Liver (tissue), 9 donors: Measurements from ENCODE around the gene TRPV4. TPM values are rescaled to one million over a fixed set of nuclear protein-coding genes. Genes with fewer than 3 reads are reported as not detected.

ENCODE experiments used
- DNase-seq: peaks from one replicate; pipeline ENCODE4 v3.0.0-alpha.2; 2017; ENCODE audit warnings: low spot score
- H3K27ac ChIP-seq, 2 donors: one replicate each; pipeline ENCODE4 v1.7.0; 2013; ENCODE audit warnings: inconsistent platforms in 2 of 2, low read length in 2 of 2, control low read depth in 1 of 2, low read depth in 1 of 2, mild to moderate bottlenecking in 1 of 2
- H3K27me3 ChIP-seq, 4 donors: one replicate each; pipeline versions ENCODE4 v1.6.1 to v1.7.0; 2013; ENCODE audit warnings: low read length in 3 of 4, inconsistent platforms in 1 of 4, mild to moderate bottlenecking in 1 of 4, moderate library complexity in 1 of 4; ENCODE audit not compliant: control insufficient read depth in 4 of 4, insufficient read depth in 4 of 4
- H3K36me3 ChIP-seq, 4 donors: one replicate each; pipeline versions ENCODE4 v1.6.1 to v1.7.0; 2013; ENCODE audit warnings: low read length in 3 of 4, mild to moderate bottlenecking in 3 of 4, low read depth in 1 of 4, moderate library complexity in 1 of 4; ENCODE audit not compliant: control insufficient read depth in 4 of 4, insufficient read depth in 3 of 4
- H3K4me1 ChIP-seq, 4 donors: one replicate each; pipeline versions ENCODE4 v1.6.1 to v1.7.0; 2013; ENCODE audit warnings: low read length in 3 of 4, mild to moderate bottlenecking in 3 of 4, moderate library complexity in 1 of 4; ENCODE audit not compliant: control insufficient read depth in 4 of 4, insufficient read depth in 4 of 4
- H3K4me3 ChIP-seq, 3 donors: one replicate each; pipeline versions ENCODE4 v1.6.1 to v1.7.0; 2013; ENCODE audit warnings: low read length in 3 of 3, control low read depth in 1 of 3, low read depth in 1 of 3, mild to moderate bottlenecking in 1 of 3
- H3K9ac ChIP-seq, 2 donors: one replicate each; pipeline ENCODE4 v1.7.0; 2013; ENCODE audit warnings: low read length in 2 of 2, mild to moderate bottlenecking in 2 of 2, moderate library complexity in 2 of 2, control low read depth in 1 of 2, low read depth in 1 of 2
- H3K9me3 ChIP-seq, 4 donors: one replicate each; pipeline versions ENCODE4 v1.6.1 to v1.7.0; 2013; ENCODE audit warnings: low read length in 3 of 4; ENCODE audit not compliant: control insufficient read depth in 4 of 4
- ATF3 ChIP-seq: IDR thresholded peaks from 2 replicates; pipeline ENCODE4 v1.6.1; 2016; ENCODE audit warnings: antibody characterized with exemption
- EGR1 ChIP-seq, 2 donors: IDR thresholded peaks; 2 replicates each; pipeline ENCODE4 v1.6.1; 2016 to 2018; ENCODE audit warnings: antibody characterized with exemption in 2 of 2, low read depth in 2 of 2
- FOXA2 ChIP-seq: IDR thresholded peaks from 2 replicates; pipeline ENCODE4 v1.6.1; 2016; ENCODE audit warnings: antibody characterized with exemption
- GABPA ChIP-seq, 2 donors: IDR thresholded peaks in 1 of 2; conservative IDR thresholded peaks in 1 of 2; 2 replicates each; pipeline ENCODE4 v1.6.1; 2016; ENCODE audit warnings: antibody characterized with exemption in 2 of 2, mild to moderate bottlenecking in 1 of 2, moderate library complexity in 1 of 2
- HNF4A ChIP-seq, 2 donors: conservative IDR thresholded peaks; 2 replicates each; pipeline ENCODE4 v1.6.1; 2016; ENCODE audit warnings: antibody characterized with exemption in 2 of 2, mild to moderate bottlenecking in 2 of 2
- MAX ChIP-seq: IDR thresholded peaks from 2 replicates; pipeline ENCODE4 v1.6.1; 2016; ENCODE audit warnings: antibody characterized with exemption
- NR2F2 ChIP-seq: IDR thresholded peaks from 2 replicates; pipeline ENCODE4 v1.6.1; 2016; ENCODE audit warnings: antibody characterized with exemption
- RAD21 ChIP-seq, 2 donors: IDR thresholded peaks; 2 replicates each; pipeline ENCODE4 v1.6.1; 2016; ENCODE audit warnings: antibody characterized with exemption in 2 of 2, mild to moderate bottlenecking in 2 of 2
- REST ChIP-seq: IDR thresholded peaks from 2 replicates; pipeline ENCODE4 v1.6.1; 2016; ENCODE audit warnings: antibody characterized with exemption, mild to moderate bottlenecking
- RXRA ChIP-seq, 2 donors: IDR thresholded peaks; 2 replicates each; pipeline ENCODE4 v1.6.1; 2017 to 2018; ENCODE audit warnings: antibody characterized with exemption in 2 of 2, mild to moderate bottlenecking in 1 of 2
- SP1 ChIP-seq: IDR thresholded peaks from 2 replicates; pipeline ENCODE4 v1.6.1; 2018; ENCODE audit warnings: antibody characterized with exemption, mild to moderate bottlenecking
- YY1 ChIP-seq: IDR thresholded peaks from 2 replicates; pipeline ENCODE4 v1.6.1; 2016; ENCODE audit warnings: antibody characterized with exemption, mild to moderate bottlenecking
- ZBTB33 ChIP-seq: IDR thresholded peaks from 2 replicates; pipeline ENCODE4 v1.6.1; 2016; ENCODE audit warnings: antibody characterized with exemption
- WGBS: extraction: QIAGEN DNeasy Blood & Tissue Kit; methylation state at CpG from one replicate; pipeline ENCODE4 v1.1.7; 2013; 5-methylcytosine and 5-hydroxymethylcytosine counted together
- polyA plus RNA-seq, 2 donors: library from polyadenylated mRNA; stranded (reverse) in 1 of 2; unstranded in 1 of 2; fragments of 200-250 nt in 1 of 2; fragments of >200 nt in 1 of 2; fragmentation: Nextera tagmentation in 1 of 2; extraction: Ambion mirVana in 1 of 2; gene quantifications; one replicate each; pipeline versions ENCODE4 v1.2.1 to v1.2.3, GENCODE V29; 2013 to 2015
- total RNA-seq, 2 donors: library from RNA; depleted of rRNA; stranded (reverse); fragments of >200 nt; gene quantifications; one replicate each; pipeline ENCODE4 v1.2.3, GENCODE V29; 2014
- donor health status: healthy.
- donor health status: healthy.
- donor health status: healthy.
- donor health status: healthy.
- donor health status: healthy.

The TRPV4 gene
- total and polyA plus RNA-seq, 4 donors, result 1.3 to 9.6 (median 3.9) TPM

- TF ChIP-seq REST, result no peak
- no peak for TF ChIP-seq SP1
- no peak for TF ChIP-seq RAD21 (IDR thresholded peaks at IDR 0.05)
- no peak for TF ChIP-seq MAX
- no peak for TF ChIP-seq GABPA (IDR thresholded peaks at IDR 0.05 in 1 of 2, conservative IDR thresholded peaks at IDR 0.05 in 1 of 2)
Measured at GRCh38 chr12:109796057-109796456, 37.1 kb downstream of the TRPV4 start (continued).

GRCh38 chr12:109795023-109795422 lies 38.2 kb downstream of the TRPV4 start:
- DNase-seq, result no peak
- no peak overlapping the region for H3K4me3 ChIP-seq
- no peaks in the 10 kb centered on the region for H3K9me3 ChIP-seq
- H3K27ac ChIP-seq, result no peak overlapping the region
- H3K27me3 ChIP-seq, result no peaks in the 10 kb centered on the region
- no peak overlapping the region for H3K9ac ChIP-seq
- peaks cover 1 to 31% (median 12%) of the 10 kb centered on the region in 4 donors for H3K36me3 ChIP-seq
- H3K4me1 ChIP-seq, result no peaks in the 10 kb centered on the region
- 95% methylated on average over 2 of the region's 2 CpGs for whole genome bisulfite sequencing
- no peak for TF ChIP-seq YY1

GRCh38 chr12:109793826-109794501 lies 39.2 kb downstream of the TRPV4 start:
- H3K9ac ChIP-seq, result no peak overlapping the region
- WGBS, result 90% methylated on average over 26 of the region's 26 CpGs
- no peaks in the 10 kb centered on the region for H3K27me3 ChIP-seq
- TF ChIP-seq NR2F2 (no peak), MAX (no peak), EGR1 (IDR thresholded peaks at IDR 0.05; ENCODE audit: low read depth in 2 of 2) (no peak), ATF3 (no peak), FOXA2 (no peak), RXRA (IDR thresholded peaks at IDR 0.05) (no peak), HNF4A (conservative IDR thresholded peaks at IDR 0.05) (no peak), RAD21 (IDR thresholded peaks at IDR 0.05) (no peak), ZBTB33 (no peak), YY1 (no peak)
- H3K36me3 ChIP-seq, result peaks cover 1 to 36% (median 17%) of the 10 kb centered on the region in 4 donors
- DNase-seq, result no peak
- H3K9me3 ChIP-seq, result no peaks in the 10 kb centered on the region
- no peaks in the 10 kb centered on the region for H3K4me1 ChIP-seq
- no peak overlapping the region for H3K4me3 ChIP-seq
- no peak overlapping the region for H3K27ac ChIP-seq
